OCI-LY7 (cell line): ENCODE data around the gene FBN3.

ENCODE experiments used
- CTCF ChIP-seq: fragments of 200-600 bp; sonication (generic); conservative IDR thresholded peaks from 2 replicates; pipeline ENCODE4 v1.5.1; 2014; ENCODE audit warnings: mild to moderate bottlenecking, antibody characterized with exemption, low read length, moderate library complexity, mixed read lengths
- EZH2phosphoT487 ChIP-seq: fragments of 200-600 bp; sonication (generic); IDR thresholded peaks from 2 replicates; pipeline ENCODE4 v1.6.1; 2018; ENCODE audit warnings: low read depth, borderline replicate concordance, mild to moderate bottlenecking, mixed run types, antibody characterized with exemption, low read length, moderate library complexity, mixed read lengths

- no peak for TF ChIP-seq CTCF
- TF ChIP-seq EZH2phosphoT487: no peak
These were observed 84.2 kb downstream of the FBN3 start for GRCh38 chr19:8064911-8065874.
